Measurements from ENCODE around the gene SIX5. TPM values are rescaled to one million over a fixed set of nuclear protein-coding genes. Genes with fewer than 3 reads are reported as not detected.

SIX5 gene
- total RNA-seq, 2 donors from 2014 or later: 41.6 to 46.4 TPM

GRCh38 chr19:45774765-45775164 is 5.7 kb upstream of the SIX5 start:
- peak; percentile 94 for DNase-seq
- Histone ChIP-seq H3K27me3 (ENCODE audit: control insufficient read depth, insufficient read depth, low read length, poor library complexity, severe bottlenecking) (no peaks in the 10 kb centered on the region), H3K36me3 (ENCODE audit: control insufficient read depth, insufficient read depth, low read length) (peaks cover 25% of the 10 kb centered on the region), H3K9me3 (ENCODE audit: control insufficient read depth, low read length) (no peaks in the 10 kb centered on the region), H3K27ac (ENCODE audit: low read depth, low read length) (no peak overlapping the region), H3K9ac (ENCODE audit: extremely low read depth, low read length, poor library complexity, severe bottlenecking) (no peak overlapping the region), H3K4me3 (ENCODE audit: low read length) (no peak overlapping the region), H3K4me1 (ENCODE audit: control insufficient read depth, insufficient read depth, low read length) (peaks cover under 1% of the 10 kb centered on the region)
- peak; percentile 75 for TF ChIP-seq CTCF (conservative IDR thresholded peaks at IDR 0.05)
- Mint-ChIP-seq H3K9me3 (no peaks in the 10 kb centered on the region), H3K27me3 (ENCODE audit: insufficient read depth) (peaks cover 2% of the 10 kb centered on the region), H3K36me3 (ENCODE audit: low read depth) (peaks cover 52% of the 10 kb centered on the region), H3K27ac (no peak overlapping the region), H3K4me3 (no peak overlapping the region), H3K4me1 (peaks cover 14% of the 10 kb centered on the region)
- 86 to 87% methylated on average over 9 of the region's 9 CpGs for WGBS, 2 experiments (ENCODE audit: insufficient coverage in 1 of 2, insufficient read length in 1 of 2)

GRCh38 chr19:45773384-45773783 is 4.3 kb upstream of the SIX5 start:
- Mint-ChIP-seq H3K27me3 (ENCODE audit: insufficient read depth) (no peaks in the 10 kb centered on the region), H3K9me3 (no peaks in the 10 kb centered on the region), H3K36me3 (ENCODE audit: low read depth) (peaks cover 45% of the 10 kb centered on the region), H3K27ac (no peak overlapping the region), H3K4me1 (peaks cover 9% of the 10 kb centered on the region), H3K4me3 (no peak overlapping the region)
- Histone ChIP-seq H3K4me3 (ENCODE audit: low read length) (no peak overlapping the region), H3K4me1 (ENCODE audit: control insufficient read depth, insufficient read depth, low read length) (no peaks in the 10 kb centered on the region), H3K27ac (ENCODE audit: low read depth, low read length) (no peak overlapping the region), H3K27me3 (ENCODE audit: control insufficient read depth, insufficient read depth, low read length, poor library complexity, severe bottlenecking) (no peaks in the 10 kb centered on the region), H3K9me3 (ENCODE audit: control insufficient read depth, low read length) (no peaks in the 10 kb centered on the region), H3K36me3 (ENCODE audit: control insufficient read depth, insufficient read depth, low read length) (peaks cover 24% of the 10 kb centered on the region), H3K9ac (ENCODE audit: extremely low read depth, low read length, poor library complexity, severe bottlenecking) (no peak overlapping the region)
- no peak for TF ChIP-seq CTCF (conservative IDR thresholded peaks at IDR 0.05)
- 90% methylated on average over 2 of the region's 2 CpGs; no CpG with 5 or more reads in 1 of the 2 experiments for WGBS, 2 experiments (ENCODE audit: insufficient coverage in 1 of 2, insufficient read length in 1 of 2)
- no peak for DNase-seq

- Histone ChIP-seq H3K36me3 (ENCODE audit: control insufficient read depth, insufficient read depth, low read length) (peaks cover 20% of the 10 kb centered on the region), H3K27me3 (ENCODE audit: control insufficient read depth, insufficient read depth, low read length, poor library complexity, severe bottlenecking) (no peaks in the 10 kb centered on the region), H3K4me3 (ENCODE audit: low read length) (no peak overlapping the region), H3K4me1 (ENCODE audit: control insufficient read depth, insufficient read depth, low read length) (no peaks in the 10 kb centered on the region), H3K9me3 (ENCODE audit: control insufficient read depth, low read length) (no peaks in the 10 kb centered on the region), H3K9ac (ENCODE audit: extremely low read depth, low read length, poor library complexity, severe bottlenecking) (no peak overlapping the region), H3K27ac (ENCODE audit: low read depth, low read length) (no peak overlapping the region)
- 96 to 100% methylated on average over 1 to 3 of the region's 3 CpGs for WGBS, 2 experiments (ENCODE audit: insufficient coverage in 1 of 2, insufficient read length in 1 of 2)
- peaks cover 40% of the 10 kb centered on the region for H3K36me3 Mint-ChIP-seq (ENCODE audit: low read depth)
- no peak overlapping the region for H3K4me3 Mint-ChIP-seq
- H3K27ac Mint-ChIP-seq: no peak overlapping the region
- no peaks in the 10 kb centered on the region for H3K9me3 Mint-ChIP-seq
- no peak for DNase-seq
- no peaks in the 10 kb centered on the region for H3K27me3 Mint-ChIP-seq (ENCODE audit: insufficient read depth)
- peaks cover 9% of the 10 kb centered on the region for H3K4me1 Mint-ChIP-seq
- no peak for TF ChIP-seq CTCF (conservative IDR thresholded peaks at IDR 0.05)
These were observed 3.9 kb upstream of the SIX5 start for GRCh38 chr19:45772912-45773311.

Data from endodermal cell (in vitro differentiated cells).